ENCODE measurements around the gene LRP6.

The LRP6 gene

DNA sequence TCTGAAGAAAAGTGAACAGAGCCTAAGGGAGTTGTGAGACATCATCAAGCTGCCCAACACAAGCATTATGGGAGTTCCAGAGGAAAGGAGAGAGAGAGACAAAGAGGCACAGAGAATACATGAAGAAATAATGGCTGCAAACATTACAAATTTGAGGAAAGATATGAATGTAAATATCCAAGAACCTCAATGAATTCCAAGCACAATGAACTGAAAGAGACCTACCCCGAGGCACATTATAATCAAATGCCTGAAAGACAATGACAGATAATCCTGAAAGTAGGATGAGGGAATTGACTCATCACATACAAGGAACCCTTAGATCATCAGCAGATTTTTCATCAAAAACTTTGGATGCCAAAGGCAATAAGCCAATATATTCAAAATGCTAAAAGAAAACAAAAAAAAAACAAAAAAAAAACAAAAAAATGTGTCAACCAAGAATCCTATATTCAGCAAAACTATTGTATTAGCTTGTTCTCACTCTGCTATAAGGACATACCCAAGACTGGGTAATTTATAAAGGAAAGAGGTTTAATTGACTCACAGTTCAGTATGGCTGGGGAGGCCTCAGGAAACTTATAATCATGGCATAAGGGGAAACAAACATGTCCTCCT, 158.3 kb downstream of the LRP6 start:
- DNase-seq: no peak

DNA sequence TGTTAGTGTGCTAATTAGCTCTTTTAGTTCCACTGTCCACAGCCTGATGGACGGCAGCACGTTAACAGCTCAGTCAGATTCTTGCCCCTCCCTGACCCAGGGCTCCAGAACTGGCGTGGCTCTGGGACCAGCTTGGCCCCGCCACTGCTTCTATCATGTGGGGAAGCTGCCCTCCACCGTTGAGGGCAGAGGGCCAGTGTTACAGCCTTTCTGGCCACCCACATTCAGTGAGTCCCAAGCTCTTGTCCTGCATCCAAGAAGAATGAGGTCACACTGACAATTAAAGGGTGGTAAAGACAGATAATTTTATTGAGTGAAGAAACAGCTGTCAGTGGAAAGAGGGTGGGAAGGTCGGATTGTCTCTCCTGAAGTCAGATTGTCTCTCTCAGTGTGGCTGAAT, 159.2 kb downstream of the LRP6 start:
- DNase-seq: no peak

DNA sequence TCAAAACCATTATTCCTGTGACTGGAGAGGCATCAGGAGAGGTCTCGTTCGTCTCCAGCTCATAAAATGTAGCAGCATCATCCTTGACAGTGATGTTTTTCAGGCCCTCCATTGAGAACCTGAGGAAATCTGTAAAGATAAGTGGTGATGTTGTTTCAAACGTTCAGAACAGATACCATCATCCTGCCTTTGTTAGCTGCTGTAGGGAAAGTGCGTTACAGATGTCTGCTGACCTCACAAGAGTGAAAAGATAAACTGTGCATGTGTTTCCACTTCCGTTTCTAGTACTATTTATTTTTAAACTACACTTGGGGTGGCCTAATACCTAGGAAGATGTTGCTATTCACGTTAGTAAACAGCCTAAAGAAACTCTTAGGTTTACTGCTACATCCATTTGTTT, 167.7 kb downstream of the LRP6 start:
- DNase-seq: no peak

DNA sequence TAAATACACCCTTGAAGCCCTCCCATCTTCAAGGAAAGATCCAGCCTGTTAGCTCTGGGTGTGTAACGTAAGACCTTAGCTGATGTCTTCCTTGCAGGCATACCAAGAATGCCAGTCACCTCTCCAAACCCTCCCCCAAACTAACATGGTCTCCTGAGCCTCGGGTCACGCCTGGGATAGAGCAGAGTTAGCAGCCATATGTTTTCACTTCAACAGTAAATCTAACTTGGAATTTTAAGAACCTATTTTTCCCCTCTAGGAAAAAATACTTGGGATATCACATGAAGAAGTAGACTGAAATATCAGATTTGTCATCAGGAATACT, 168.2 kb downstream of the LRP6 start:
- DNase-seq: no peak

DNA sequence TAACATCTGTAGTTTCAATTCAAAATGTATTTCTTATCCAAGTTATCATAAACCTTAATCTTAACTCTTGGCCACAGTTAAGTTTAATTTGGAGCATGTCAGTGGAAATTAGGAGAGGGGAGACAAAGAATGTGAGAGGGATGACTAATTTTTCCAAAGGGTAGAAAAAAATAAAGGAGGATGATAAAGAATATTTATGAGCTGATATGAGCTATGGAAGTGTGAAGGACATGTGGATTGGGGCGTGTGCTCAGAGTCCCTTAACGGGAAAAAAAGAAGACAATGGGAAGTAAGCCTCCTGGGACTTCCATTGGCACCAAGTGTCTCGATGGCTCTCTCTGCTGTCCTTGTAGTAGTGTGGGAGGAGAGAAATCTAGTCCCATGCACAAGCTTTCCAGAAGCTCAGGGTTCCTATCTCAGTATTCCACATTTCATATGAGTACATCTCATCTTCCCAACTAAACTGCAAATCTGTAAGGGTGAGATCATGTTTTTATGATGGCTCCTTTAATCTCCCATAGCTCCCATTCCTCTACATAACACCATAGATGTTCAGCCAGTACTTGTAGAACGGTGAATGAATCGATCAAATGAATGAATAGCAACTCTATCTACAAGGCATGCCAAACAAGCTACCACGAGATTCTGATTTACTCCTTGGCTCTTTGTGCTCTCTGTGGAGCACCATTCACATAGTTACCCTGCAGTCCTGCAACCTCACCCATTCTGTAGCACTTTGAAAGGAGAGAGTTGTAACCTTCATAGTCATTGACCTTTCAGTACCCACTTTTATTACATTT, 168.8 kb downstream of the LRP6 start:
- no peak for DNase-seq

DNA sequence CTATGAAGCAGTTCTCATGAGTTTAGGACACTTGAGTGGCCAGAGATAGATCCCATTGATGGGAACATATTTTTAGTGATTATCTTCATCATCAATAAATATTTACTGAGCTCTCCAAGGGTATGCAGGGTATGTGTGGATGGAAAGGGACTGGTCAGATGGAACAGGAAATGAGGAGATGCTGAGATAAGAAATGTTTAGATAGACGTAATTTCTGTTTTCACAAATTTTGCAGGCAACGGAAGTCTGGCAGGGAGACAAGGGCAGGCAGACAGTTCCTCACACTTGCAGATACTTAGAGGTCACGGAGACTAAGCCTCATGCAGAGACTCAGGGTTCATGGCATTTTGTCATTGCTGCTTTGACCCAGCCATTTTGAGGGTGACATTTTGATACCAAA, 171.8 kb downstream of the LRP6 start:
- no peak for DNase-seq

DNA sequence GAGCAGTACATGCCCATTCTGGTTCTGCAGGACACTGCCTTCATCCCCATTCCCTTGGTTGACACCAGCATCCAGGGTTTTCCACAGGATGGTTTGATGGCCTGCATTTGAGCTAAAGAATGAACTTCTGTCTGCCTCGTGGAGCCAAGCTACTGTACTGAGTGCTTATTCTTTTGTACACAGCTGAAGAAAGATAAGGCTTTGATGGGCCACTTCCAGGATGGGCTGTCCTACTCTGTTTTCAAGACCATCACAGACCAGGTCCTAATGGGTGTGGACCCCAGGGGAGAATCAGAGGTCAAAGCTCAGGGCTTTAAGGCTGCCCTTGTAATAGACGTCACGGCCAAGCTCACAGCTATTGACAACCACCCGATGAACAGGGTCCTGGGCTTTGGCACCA, 172.4 kb downstream of the LRP6 start:
- no peak for DNase-seq

DNA sequence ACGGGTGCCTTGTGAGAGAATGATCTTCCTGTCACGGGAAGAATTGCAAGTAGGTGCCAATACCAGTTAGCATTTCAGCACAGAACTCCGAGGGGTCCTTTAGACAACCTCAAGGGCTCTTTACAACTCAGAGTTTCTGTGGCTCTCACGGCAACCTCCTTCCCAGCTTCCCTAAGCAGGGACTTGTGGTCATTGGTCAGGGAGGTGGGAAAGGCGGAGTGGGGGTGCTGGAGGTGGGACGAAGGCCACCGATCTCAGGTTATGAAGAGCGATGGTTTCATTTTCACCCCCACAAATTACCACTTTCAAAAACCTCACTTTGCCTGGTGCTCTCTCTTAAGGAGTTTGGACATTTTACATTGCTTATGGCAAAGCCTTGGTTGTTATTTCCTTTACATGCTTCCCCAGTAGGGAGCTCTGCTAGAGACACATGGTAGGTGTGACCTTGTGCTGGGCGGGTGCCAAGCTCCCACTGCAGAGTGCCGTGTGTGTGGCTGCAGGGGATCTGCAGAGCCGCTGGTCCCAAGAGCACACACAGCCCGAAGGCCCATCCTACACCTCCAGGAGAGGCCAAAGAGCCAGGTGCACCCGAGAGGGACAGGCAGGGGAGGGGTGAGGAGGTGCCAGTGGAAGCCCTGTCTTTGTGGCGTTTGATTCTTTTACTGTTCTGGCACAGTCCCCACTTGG, 174.7 kb downstream of the LRP6 start:
- DNase-seq: no peak

DNA sequence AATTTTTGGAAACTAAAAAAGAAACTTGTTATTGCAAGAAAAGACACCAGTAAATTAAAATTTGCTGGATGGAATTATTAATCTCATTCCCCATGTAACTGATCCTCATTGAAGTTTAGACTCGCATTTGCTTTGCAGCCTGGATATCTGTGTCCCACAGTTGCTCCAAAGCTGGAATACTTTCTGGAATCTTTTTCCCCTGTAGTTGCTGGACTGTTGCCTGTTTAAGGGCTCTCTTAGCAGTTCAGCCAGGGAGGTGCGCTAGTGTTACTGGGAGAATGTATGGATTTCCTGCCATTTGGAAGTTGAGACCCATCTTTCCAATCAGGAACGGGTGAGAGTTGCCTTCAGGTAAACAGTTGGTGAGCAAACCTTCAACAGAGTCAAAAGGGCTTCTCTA, 175.8 kb downstream of the LRP6 start:
- no peak for DNase-seq

DNA sequence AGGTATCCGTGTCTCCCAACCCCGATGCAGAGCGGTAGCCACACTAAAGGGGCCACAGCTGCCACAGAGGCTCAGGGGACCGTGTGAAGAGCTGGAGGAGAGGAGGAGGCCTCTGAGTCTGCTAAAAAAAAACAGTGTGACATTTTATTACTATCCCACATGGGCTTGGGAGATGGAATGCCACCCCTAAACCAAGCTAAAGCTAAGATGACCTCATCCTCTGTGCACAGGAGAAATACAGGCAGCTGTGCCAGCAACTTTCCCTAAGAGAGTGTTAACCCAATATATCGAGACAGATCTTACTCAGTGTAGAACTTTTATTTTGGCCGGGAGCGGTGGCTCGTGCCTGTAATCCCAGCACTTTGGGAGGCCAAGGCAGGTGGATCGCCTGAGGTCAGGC, 178.1 kb downstream of the LRP6 start:
- no peak for DNase-seq

DNA sequence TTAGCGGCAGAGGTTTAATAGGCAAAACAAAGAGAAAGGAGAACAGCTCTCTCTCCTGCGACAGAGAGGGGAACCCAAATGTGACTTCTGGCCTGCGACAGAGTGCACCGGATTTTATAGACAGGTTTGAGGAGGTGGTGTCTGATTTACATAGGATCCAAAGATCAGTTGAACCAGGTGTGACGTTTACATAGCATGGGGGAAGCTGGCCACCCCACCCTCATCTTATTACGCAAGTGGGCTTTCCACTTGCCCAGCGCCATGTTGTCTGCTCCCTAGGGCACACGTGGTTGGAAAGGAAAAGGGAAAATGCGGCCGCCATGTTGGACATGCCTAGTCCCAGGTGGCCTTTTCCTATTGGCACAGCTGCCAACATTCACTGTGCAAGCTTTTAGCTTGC, 178.7 kb downstream of the LRP6 start:
- DNase-seq: no peak

DNA sequence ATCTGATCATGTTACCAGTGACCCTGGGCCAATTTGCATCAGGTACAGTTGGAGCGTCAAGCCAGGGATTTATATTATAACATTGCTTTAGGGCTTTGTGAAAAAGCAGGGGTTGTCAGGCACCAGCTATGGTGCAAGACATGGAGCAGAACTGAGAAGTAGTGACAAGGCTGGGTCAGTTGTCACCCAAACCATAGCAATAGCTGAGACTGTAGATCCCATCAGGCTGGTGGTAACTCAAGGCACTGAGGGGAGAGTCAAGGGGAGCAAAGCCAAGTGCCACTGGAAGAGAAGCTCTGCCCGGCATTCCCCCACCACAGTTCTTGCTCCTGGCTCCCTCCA, 179.2 kb downstream of the LRP6 start:
- DNase-seq: no peak

DNA sequence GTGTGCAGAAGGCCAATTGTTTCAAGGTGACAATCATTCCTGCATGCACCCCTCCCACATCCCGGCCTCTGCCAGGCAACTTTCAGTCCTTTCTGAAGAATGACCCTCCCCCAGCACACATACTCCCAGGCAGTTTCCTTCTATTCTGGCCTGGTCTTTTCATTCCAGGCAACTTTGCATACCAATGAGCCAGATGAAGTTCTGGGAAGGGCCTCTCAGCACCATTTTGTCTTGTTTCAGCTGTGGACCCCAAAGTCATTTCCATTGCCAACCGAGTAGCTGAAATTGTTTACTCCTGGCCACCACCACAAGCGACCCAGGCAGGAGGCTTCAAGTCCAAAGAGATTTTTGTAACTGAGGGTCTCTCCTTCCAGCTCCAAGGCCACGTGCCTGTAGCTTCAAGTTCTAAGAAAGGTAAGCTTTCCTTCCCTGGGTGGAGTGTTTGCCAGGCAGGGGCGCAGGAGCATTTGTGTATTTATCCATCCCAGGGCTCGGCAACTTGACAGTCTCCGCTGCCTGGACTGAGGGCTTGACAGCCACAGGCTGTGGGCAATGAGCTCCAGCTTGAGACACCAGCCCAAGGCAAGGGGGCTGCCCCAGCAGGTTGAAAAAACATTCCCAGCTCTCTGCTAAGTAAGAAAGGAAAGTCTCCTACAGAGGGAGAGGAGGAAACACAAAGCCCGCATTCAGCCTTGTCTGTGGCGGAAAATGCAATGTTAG, 179.7 kb downstream of the LRP6 start:
- DNase-seq: no peak

DNA sequence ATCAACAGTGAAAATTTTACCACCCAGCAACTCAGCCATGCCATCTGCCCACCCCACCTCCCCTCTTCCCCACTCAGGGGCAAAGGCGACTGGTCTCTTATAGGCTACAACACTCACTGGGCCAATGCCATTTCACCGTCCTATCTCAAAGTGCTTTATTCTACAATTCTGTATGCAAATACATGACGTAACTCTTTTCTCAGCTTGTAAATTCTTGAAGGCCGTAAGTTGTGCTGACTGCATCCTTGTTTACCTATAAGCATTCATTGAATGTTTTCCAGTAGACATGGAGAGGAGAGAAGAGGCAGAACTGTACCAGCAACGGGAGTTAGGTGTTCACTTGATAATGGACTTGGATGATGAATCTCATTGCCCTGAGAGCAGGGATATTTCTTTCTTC, 180.5 kb downstream of the LRP6 start:
- DNase-seq: no peak

DNA sequence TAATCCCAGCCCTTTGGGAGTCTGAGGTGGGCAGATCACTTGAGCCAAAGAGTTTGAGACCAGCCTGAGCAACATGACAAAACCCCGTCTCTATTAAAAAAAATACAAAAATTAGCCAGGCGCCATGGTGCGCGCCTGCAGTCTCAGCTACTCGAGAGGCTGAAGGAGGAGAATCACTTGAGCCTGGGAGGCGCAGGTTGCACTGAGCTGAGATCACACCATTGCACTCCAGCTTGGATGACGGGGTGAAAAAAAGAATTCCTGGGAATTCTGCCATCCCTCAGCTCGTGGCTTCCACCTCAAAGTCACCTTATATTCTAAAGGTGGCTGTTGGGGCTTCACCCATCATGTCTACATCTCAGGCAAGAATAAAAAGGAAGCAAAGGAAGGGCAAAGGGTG, 183.2 kb downstream of the LRP6 start:
- DNase-seq: no peak

DNA sequence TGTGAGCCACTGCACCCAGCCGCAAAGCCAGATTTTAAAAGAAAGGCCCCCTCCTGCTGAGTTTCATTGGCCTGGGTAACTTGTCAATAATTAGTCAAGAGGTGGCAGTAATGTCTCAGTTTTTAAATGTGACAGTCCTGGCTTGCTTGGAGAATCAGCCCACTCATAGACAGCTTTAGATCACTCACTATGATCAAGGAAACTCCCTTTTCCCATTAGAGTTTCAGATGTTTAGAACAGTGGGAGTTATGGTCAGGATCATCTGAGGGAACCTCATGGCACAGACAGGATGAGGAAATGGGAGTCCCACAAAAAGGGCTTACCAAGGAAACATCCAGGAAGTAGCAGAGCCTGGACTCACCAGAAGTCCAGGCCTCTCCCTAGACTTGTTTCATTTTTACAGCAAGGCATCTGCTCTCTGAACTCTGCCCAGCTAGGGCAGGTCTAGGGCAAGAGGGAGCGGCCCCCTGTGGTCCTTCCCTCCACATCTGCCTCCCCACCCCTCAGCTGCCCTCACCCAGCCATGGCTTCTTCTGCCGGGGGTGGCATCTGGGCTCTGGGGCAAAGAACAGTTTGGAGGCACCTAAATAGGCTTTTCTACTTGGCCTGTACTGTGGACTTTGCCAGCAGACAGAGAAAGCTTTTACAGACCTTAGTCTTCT, 184.9 kb downstream of the LRP6 start:
- DNase-seq: no peak

DNA sequence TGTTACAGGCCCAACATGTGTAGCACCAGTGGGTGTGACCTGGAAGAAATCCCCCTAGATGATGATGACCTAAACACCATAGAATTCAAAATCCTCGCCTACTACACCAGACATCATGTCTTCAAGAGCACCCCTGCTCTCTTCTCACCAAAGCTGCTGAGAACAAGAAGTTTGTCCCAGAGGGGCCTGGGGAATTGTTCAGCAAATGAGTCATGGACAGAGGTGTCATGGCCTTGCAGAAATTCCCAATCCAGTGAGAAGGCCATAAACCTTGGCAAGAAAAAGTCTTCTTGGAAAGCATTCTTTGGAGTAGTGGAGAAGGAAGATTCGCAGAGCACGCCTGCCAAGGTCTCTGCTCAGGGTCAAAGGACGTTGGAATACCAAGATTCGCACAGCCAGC, 187.6 kb downstream of the LRP6 start:
- DNase-seq: no peak

DNA sequence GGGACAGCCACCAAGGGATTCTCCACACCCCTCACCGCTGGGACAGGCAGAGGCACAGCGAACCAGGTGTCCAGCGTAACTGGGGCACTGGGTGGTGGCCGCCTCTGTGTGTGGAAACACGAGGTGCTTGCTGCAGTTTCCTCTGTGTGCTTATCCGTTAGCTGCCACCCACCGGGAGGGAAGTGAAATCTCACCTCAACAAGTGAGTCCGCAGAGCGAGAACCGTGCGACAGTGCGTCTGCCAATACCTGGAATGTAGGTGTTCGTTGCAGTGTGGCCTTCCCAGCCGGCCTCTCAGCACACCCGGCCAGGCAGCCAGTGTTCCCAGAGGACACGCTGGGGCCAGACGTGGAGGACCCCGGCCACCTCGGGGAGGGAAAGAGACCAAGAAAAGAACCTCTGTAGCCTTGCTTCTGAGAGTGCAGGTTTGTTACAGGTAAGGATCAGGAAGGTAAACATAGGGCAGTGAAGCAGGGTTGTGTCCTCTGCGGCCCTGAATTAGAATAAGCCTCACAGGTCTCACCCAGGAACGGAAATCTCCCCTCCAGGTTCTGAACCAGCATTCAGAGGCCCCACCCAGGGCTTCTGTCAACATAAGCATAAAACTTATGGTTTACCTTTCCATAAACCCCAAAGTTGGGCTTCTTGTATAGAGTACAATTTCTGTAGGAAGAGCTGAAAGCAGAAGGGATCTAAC, 194.6 kb downstream of the LRP6 start:
- no peak for DNase-seq

DNA sequence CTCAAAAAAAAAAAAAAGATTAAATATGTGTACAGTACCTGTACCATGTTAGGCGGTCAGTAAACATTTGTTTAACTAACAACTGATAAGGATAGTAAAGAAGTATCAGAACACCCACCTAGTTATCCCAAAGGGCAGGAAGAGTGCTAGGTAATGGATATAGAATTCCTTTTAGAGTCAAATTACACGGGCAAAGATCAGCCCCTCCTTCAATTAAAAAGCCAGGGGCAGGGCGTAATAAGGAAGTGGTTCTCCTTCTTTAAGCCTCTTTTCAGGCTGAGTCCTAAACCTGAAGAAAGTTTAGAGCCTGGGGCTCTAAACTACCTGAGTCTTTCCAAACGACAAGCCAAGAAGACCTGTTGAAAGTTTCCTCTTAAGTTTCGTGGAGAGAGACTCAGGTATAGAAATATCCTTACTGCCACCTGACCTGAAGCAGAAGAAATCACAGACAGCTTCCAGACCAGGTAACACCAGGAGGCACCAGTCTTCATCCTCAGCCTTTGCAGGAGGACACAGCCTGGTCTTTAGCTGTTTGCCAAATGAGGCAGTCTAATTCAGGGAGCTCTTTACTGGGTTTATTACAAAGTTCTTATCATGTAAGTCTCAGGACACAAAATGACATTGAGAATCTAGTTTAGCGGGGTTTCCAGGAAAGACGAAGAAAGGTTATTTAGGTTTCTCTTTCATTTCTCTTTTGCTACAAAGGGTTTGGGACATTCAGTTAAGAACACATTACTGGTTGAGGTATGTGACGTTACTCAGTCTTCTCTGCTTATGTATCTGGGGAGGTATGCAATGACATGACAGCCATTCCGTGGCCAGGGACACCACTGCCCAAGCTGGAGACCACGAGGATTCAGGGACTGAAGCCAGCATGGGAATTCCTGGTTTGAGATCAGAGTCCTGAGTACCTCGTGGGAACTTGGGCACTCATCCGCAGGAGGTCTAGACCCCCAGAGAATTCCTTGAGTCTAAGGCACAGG, 195.9 kb downstream of the LRP6 start, which contains the start of gene BCL2L14:
TSS of gene BCL2L14 (plus strand) at position 266 of the 983 bp plus-strand sequence. CDS start 8,367 bp downstream, outside the sequence.
- no peak for DNase-seq

DNA sequence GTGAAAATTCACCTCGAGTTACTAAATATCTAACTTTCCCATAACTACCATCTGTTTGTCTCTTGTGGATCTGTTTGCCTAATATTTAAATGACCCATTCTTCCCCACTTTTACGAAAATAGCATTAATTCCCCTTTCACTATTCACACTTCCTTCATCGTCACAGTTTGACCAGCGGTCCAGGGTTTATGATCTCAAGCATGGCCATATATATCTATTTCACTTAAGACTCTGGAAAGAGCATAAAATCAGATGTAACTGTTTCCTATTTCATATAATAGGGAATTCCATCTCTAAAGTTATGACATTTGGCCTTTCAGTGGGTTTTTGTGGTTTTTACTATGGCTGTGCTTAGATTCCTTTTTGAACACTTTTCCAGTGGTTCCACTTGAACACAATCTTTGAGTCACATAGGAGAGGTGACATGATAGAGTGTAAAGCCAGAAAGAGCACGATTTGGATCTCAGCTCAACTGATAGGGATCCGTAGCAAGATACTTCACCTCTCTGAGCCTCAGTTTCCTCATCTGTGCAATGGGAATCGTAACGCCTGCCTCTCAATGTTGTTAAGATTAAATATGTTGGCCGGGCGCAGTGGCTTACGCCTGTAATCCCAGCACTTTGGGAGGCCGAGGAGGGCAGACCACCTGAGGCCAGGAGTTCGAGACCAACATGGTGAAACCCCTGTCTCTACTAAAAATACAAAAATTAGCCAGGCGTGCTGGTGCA, 196.9 kb downstream of the LRP6 start:
- DNase-seq: no peak

DNA sequence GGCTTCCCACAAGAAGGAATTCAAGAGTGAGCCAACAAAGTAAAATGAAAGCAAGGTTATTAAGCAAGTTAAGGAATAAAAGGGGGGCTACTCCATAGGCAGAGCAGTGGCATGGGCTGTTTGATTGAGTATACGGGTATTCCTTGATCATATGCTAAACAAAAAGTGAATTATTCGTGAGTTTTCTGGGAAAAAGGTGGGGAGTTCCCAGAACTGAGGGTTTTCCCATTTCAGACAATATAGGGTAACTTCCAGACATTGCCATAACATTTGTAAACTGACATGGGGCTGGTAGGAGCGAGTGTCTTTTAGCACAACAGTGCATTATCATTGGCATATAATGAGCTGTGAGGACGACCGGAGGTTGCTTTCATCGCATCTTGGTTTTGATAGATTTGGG, 198.1 kb downstream of the LRP6 start:
- DNase-seq: no peak

Data from cerebellar nuclear complex (tissue), 1 donor.